ENCODE measurements around the gene OR52W1.
"Not testable (repeated sequence)": the region's sequence is repeated elsewhere in the genome, so short reads cannot be mapped to it uniquely, and the experiment has no call there.

Gene OR52W1

DNA sequence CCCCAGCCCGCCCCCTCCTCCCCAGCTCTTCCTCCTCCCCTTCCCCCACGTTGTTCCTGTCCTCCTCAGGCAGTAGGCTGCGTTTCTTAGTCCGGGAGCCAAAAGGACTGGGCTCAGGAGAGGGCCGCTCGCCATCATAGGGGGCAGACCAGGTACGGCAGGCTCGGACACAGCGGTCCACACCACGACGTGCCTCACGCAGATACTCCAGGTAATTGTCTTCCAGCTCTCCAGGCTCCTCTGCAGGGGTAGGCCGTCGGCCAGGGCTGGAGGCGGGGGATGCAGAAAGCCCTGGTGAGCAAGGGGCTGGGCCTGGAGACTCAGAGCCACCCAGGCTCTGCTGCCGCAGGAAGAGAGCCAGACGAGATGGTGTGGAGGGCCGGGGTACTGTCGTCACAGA is 18.7 kb downstream of the OR52W1 start:
- no peak for DNase-seq (ENCODE audit: low read depth)

GRCh38 chr11:6219359-6219758 is 20.3 kb downstream of the OR52W1 start:
- peak; percentile 67 for DNase-seq (ENCODE audit: low read depth)

- DNase-seq (ENCODE audit: low read depth): no peak
Measured at GRCh38 chr11:6223854-6224253, 24.8 kb downstream of the OR52W1 start.

- DNase-seq (ENCODE audit: low read depth): no peak
Measured at GRCh38 chr11:6224421-6224820, 25.4 kb downstream of the OR52W1 start.

DNA sequence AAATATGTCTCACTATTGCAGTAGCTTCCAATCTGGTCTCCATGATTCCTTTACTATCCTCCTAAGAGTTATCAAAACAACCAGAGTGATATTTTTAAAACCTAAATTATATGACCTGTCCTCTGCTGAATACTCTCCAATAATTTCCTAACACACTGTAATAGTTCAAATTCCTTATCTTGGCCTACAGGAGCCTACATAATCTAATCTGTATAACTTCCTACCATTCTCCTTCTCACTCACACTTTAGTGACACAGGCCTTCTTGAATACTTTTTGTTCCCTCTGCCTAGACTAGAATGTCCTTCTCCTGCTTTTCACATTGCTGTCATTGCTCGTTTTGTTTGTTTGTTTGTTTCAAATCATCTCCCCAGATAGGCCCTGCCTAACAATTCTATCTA is 26.0 kb downstream of the OR52W1 start:
- DNase-seq (ENCODE audit: low read depth): no peak

GRCh38 chr11:6225896-6226295 is 26.9 kb downstream of the OR52W1 start:
- no peak for DNase-seq (ENCODE audit: low read depth)

DNA sequence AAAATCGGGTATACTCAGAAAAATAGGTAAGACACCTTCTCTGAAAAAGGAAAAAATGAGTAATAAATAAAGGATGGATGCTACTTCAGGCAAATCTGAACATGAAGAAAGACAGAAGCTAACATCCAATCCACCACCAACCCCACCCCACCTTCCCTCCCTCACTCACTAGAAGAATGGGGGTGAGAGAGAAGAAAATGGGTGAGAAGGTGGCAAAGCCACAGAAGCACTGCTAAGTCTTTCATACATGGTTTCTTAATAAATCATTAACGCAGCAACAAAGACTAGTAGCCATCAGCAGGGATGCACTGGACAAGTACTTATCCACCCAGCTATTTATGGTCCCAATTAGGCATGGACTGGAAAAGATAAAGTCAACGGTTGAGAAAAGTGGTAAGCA is 29.5 kb downstream of the OR52W1 start:
- DNase-seq (ENCODE audit: low read depth): no peak

DNA sequence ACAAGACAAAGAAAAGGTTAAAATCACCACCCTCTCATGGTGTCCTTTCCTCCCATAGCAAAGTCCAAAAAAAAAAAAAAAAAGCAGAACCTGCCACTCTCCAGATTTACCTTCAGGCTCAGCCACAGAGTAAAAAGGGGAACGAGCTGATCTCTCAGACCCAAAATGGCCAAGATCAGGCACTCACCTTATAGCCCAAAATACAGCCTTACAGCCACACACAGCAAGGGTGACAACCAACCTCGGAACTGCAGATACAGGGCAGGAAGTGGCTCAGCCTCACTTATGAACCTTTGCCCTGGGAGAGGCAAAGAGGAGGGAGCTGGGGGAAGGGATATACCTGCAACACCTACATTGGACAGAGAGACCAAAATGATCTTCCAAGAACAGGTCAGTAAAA is 30.9 kb downstream of the OR52W1 start:
- no peak for DNase-seq (ENCODE audit: low read depth)

DNA sequence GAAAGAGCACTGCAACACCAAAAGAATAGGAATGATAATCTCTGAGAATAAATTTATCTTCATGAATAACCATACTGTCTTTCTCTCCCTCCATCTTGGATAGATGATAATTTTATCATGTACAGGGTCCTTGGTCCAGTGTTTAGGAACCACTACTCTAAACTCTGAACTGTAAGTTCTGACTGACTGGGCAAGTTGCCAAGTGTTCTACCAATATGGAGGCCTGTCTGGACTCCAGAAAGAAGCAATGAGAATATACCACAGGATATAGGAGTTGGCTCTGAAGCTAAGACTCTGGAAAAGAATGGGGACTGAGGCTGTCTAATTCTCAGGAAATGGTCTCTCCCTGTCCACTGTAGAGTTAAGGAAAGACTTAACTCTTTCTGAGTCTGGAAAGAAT is 33.9 kb downstream of the OR52W1 start:
- DNase-seq (ENCODE audit: low read depth): no peak

DNA sequence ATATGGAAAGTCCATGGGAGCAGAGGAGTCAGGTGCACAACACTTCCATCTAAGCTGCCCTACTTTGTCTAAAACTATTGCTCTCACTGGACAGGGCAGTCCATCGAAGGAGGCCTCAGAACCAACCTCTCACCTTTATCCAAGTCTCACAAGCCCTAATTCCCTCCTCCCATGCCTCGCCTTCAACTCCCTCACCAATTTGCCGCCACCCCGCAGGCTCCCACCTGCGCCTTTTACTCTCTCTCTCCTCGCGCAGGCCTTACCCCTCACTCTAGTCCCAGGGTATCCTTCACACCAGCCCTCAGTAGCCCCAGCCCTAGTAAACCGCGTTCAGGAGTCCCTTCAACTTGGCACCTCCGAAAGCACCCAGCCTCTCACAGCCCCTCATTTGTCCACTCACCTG is 35.0 kb downstream of the OR52W1 start:
- DNase-seq (ENCODE audit: low read depth): no peak

DNA sequence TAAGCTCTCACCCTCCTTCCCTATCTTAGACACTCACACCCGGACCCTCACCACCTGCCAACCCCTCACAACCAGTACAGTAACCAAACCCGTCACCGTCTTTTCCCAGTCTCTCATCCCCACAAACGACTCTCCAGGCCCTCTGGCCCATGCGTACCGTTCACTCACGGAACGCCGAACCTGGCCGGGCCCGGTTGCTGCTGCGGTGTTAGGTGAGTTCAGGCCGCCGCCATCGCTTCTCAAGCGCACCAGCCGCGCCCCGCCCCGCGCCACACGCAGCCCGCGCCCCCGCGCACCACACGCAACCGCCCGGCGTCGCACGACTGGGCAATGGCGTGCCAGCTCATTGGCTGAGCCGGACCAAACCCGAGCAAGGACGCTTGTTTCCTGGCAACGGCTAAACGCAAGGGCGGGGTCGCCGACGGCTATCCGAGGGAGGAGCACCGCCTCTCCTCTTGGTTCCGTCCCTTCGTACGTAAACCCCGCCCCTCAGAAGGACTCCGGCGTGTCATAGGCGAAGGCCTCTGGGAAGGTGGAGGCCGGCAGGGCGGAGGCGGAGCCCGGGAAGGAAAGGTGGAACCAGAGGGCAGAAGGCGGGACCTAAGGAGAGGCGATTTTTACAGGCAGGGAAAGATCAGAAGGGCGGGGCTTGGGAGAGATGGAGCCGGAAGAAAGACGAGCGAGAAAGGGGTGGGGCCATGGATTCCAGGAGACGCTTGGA is 35.5 kb downstream of the OR52W1 start, which contains the start of gene FHIP1B:
Gene FHIP1B (minus strand): TSS at position 250 of the 721 bp plus-strand sequence. CDS start 10,120 bp downstream, outside the sequence.
- DNase-seq (ENCODE audit: low read depth): peak; percentile 99

DNA sequence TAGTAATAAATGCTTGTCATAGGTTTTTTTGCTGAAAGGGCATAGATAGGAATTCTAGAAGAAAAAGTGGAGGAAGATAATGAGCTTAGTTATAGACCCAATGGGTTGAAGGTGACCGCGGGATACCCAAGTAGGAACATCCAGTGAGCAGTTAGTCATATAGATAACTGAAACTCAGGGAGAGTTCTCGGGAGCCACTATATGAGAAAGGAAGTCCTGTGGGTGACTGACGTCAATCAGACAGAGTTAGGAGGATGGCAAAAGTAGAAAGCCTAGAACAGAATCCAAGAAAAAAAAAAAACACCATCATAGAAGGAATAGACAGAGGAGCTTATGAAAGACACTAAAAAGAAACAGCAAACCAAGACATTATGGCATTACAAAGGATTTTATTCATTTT is 38.2 kb downstream of the OR52W1 start:
- no peak for DNase-seq (ENCODE audit: low read depth)

DNA sequence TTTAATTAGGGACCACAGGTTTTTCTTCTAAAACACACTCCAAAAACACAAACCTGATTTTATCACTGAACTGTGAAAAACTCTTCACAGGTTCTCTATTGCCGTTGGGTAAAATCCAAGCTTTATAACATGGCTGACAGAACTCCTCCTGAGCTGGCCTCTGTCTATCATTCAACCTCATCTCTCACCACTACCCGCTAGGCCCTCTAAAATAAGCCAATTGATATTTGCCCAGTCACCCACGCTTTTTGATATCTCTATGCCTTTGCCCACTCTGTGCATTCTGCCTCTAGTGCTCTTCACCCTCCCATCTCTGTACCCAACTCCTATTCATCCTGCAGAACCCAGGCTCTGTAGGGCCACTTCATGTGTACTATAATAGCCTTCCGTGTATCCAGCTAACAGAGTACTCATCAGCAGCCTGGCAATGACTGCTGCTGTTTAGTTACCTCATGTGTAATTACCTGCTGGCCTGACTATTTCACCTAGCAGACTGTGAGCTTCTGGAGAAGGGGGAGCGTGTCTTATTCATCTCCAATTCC is 38.8 kb downstream of the OR52W1 start:
- DNase-seq (ENCODE audit: low read depth): no peak

DNA sequence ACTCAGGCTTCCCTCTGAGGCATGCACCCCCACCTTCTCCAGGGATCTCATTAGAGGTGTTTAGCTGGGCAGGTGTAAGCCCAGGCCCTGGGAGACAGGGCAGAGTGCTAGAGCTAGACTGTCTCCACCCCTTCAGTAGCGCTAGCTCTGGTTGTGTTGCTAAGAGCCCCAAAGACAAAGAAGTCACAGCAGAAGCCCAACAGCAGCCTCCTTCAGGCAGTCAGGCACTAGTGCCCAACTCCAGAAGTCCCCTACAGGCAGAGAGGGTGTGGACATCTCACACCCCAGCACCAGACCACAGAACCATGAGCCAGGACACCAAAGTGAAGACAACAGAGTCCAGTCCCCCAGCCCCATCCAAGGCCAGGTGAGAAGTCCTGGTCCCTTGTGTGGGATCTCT is 39.9 kb downstream of the OR52W1 start, which contains the start of gene CNGA4:
Gene CNGA4 (plus strand): TSS at position 188 of the 400 bp plus-strand sequence. CDS start 118 bp downstream, at position 306.
- no peak for DNase-seq (ENCODE audit: low read depth)

DNA sequence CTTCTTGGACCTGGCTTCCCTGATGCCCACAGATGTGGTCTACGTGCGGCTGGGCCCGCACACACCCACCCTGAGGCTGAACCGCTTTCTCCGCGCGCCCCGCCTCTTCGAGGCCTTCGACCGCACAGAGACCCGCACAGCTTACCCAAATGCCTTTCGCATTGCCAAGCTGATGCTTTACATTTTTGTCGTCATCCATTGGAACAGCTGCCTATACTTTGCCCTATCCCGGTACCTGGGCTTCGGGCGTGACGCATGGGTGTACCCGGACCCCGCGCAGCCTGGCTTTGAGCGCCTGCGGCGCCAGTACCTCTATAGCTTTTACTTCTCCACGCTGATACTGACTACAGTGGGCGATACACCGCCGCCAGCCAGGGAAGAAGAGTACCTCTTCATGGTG is 41.1 kb downstream of the OR52W1 start:
- no peak for DNase-seq (ENCODE audit: low read depth)

DNA sequence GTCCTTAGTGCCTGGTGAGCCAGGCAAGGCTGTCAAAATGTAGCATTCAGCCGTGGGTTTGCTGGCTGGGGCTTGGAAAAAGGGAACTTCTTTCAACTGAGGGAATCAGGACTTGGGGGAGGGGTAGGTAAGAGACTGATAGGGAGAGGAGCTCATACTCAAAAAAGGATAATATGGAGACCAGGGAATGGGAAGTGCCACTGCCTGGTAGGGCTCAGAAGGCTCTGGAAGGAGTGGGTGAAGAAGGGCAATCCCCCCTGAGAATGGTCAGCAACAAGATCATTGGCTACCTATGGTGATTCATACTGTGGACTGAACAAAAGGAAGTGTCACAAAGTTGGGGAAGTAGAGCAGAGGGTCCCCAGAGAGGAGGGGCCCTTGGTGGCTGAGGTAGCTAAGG is 41.8 kb downstream of the OR52W1 start:
- DNase-seq (ENCODE audit: low read depth): no peak

DNA sequence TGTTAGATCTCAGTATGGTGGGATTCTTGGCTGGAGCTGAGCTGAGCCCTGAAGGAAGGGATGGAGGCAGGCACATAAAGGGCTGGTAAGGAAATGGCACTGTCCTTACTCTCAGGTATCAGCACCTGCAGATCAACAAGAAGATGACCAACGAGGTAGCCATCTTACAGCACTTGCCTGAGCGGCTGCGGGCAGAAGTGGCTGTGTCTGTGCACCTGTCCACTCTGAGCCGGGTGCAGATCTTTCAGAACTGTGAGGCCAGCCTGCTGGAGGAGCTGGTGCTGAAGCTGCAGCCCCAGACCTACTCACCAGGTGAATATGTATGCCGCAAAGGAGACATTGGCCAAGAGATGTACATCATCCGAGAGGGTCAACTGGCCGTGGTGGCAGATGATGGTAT is 42.3 kb downstream of the OR52W1 start:
- DNase-seq (ENCODE audit: low read depth): no peak

DNA sequence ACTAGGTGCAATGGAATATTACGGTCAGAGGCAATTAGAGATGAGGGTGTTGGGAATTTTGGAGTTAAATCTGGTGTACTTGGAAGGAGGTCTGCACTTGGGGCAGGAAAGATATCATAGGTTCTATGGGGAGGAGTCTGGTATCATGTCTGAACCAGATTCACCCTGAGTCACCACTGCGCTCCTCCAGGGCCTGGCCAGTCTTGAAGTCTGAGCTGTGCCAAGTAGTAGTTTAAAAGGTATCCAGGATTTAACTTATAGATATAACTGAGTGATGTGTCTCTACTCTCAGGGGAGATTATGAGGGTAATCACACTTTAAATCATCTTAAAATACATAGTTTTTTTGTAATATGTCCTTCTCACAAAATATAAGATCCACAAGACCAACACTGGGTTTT is 46.5 kb downstream of the OR52W1 start:
- DNase-seq (ENCODE audit: low read depth): no peak

- DNase-seq (ENCODE audit: low read depth): no peak
Measured at GRCh38 chr11:6248248-6248647, 49.2 kb downstream of the OR52W1 start.

- not testable (repeated sequence) for DNase-seq (ENCODE audit: low read depth)
Measured at GRCh38 chr11:6248897-6249296, 49.9 kb downstream of the OR52W1 start.
